Rectal smooth muscle tissue (tissue), 1 donor: ENCODE data around the gene SNTN.

Experiments
- H3K27ac ChIP-seq: one replicate; pipeline ENCODE4 v1.7.0; 2013; ENCODE audit warnings: low read depth, low read length, inconsistent platforms
- H3K27me3 ChIP-seq: one replicate; pipeline ENCODE4 v1.7.0; 2013; ENCODE audit warnings: low read length; ENCODE audit not compliant: control insufficient read depth, insufficient read depth
- H3K36me3 ChIP-seq: one replicate; pipeline ENCODE4 v1.7.0; 2013; ENCODE audit warnings: low read length; ENCODE audit not compliant: control insufficient read depth, insufficient read depth
- H3K4me1 ChIP-seq: one replicate; pipeline ENCODE4 v1.7.0; 2013; ENCODE audit warnings: low read length; ENCODE audit not compliant: control insufficient read depth, insufficient read depth
- H3K4me3 ChIP-seq: one replicate; pipeline ENCODE4 v1.7.0; 2013; ENCODE audit warnings: low read length
- H3K9ac ChIP-seq: one replicate; pipeline ENCODE4 v1.7.0; 2013; ENCODE audit warnings: low read length

The SNTN gene

DNA sequence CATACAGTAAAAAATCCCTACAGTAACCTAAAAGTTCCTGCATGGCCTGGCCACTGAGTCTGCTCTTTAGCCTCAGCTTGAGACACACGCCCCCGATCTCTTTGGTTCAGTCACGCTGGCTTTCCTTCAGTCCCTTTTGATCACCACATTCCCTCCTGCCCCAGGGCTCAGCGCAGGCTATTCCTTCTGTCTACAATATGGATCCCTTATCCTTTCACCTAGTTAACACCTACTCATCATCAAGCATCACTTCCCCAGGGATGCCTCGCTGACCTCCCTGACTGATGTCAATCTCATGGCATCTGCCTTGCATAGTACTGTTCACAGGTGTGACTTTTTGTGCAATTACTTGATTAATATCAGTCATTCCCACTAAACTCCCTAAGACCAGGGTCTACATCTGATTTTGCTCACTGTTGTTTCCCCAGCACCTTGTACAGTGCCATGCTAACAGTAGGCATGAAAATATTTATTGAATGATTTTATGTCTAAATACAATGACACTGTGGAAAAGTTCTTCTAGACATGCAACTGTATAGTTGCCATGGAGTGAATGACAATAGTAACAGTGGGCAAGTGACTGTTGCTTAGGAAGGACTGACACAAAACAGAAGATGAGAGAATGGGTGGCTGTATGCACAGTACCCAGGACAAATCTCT, at the start of gene SNTN:
TSS of gene SNTN (plus strand) at position 610 of the 660 bp plus-strand sequence. CDS start at position 623, 13 bp downstream.
- H3K4me1 ChIP-seq: no peaks in the 10 kb centered on the region
- H3K9ac ChIP-seq: no peak within 1 kb of the TSS

DNA sequence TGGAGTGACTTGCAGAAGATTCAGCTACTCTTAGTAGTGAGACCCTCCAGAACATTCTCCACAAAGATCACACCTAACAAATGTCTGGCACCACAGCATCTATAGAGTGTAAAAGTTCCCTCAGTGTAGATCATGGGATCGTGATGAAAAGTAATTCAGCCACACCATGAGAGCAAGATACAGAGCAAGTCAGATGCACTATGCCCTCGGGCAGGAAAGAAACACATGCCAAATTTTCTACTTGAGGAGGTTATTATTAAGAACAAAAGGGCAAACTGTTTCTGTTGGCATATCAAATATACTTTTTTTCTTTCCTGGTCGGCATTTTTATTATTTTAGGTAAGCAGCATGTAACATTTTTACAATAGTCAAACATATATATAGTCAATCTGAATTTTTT, 44.8 kb upstream of the SNTN start:
- Histone ChIP-seq H3K4me1 (no peaks in the 10 kb centered on the region), H3K27me3 (no peaks in the 10 kb centered on the region), H3K36me3 (no peaks in the 10 kb centered on the region), H3K4me3 (no peak overlapping the region), H3K9ac (no peak overlapping the region), H3K27ac (no peak overlapping the region)

More for the DNA sequence above, at the start of gene SNTN:
- Histone ChIP-seq H3K36me3 (no peaks in the 10 kb centered on the region), H3K27ac (no peak within 1 kb of the TSS), H3K27me3 (no peaks in the 10 kb centered on the region), H3K4me3 (no peak within 1 kb of the TSS)

GRCh38 chr3:63609408-63609807, 43.1 kb upstream of the SNTN start:
- Histone ChIP-seq H3K9ac (no peak overlapping the region), H3K27me3 (no peaks in the 10 kb centered on the region), H3K27ac (no peak overlapping the region), H3K36me3 (no peaks in the 10 kb centered on the region), H3K4me1 (no peaks in the 10 kb centered on the region), H3K4me3 (no peak overlapping the region)

DNA sequence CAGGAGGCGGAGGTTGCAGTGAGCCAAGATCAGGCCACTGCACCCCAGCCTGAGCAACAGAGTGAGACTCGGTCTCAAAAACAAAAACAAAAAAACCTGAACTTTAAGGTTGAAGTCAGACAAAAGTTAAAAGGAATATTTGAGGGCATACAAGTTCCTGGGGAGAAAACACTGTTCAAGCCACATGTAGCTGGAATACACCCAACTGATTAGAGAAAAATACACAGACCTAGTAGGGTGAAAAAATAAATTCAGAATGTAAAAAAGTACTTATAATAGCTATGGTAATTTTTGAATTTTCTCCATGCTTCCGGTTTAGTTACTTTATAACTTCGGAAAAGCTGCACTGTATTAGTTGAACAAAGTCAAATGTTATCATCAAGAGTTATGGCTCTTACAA, 42.6 kb upstream of the SNTN start:
- no peaks in the 10 kb centered on the region for H3K27me3 ChIP-seq
- H3K4me3 ChIP-seq: no peak overlapping the region
- no peaks in the 10 kb centered on the region for H3K36me3 ChIP-seq
- no peaks in the 10 kb centered on the region for H3K4me1 ChIP-seq
- H3K27ac ChIP-seq: no peak overlapping the region
- no peak overlapping the region for H3K9ac ChIP-seq

GRCh38 chr3:63611382-63611781, 41.1 kb upstream of the SNTN start:
- H3K27me3 ChIP-seq: no peaks in the 10 kb centered on the region
- H3K27ac ChIP-seq: no peak overlapping the region
- no peak overlapping the region for H3K9ac ChIP-seq
- no peak overlapping the region for H3K4me3 ChIP-seq
- H3K4me1 ChIP-seq: no peaks in the 10 kb centered on the region
- H3K36me3 ChIP-seq: no peaks in the 10 kb centered on the region

GRCh38 chr3:63613561-63613960, 38.9 kb upstream of the SNTN start:
- no peaks in the 10 kb centered on the region for H3K27me3 ChIP-seq
- no peaks in the 10 kb centered on the region for H3K4me1 ChIP-seq
- no peak overlapping the region for H3K9ac ChIP-seq

DNA sequence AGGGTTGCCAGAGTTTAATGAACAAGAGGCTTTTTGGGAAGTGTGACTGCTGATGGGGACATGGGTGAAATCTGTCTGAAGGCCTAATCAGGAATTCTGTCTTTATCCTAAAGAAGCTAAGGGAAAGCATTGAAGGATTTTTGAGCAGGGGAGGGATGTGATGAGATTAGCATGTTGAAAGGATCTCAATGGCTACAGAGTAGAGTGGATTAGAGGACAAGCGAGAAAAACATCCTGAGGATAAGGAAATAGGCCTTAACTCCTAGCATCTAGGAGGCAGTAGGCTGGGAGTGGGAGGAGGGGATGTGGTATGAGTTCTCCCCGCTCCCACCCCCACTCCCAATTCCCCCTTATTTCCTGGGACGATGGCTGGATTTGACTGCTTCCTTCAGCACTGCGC, 35.1 kb upstream of the SNTN start:
- Histone ChIP-seq H3K27me3 (no peaks in the 10 kb centered on the region), H3K9ac (no peak overlapping the region), H3K36me3 (no peaks in the 10 kb centered on the region)

More at GRCh38 chr3:63613561-63613960, 38.9 kb upstream of the SNTN start:
- Histone ChIP-seq H3K4me3 (no peak overlapping the region), H3K27ac (no peak overlapping the region), H3K36me3 (no peaks in the 10 kb centered on the region)

DNA sequence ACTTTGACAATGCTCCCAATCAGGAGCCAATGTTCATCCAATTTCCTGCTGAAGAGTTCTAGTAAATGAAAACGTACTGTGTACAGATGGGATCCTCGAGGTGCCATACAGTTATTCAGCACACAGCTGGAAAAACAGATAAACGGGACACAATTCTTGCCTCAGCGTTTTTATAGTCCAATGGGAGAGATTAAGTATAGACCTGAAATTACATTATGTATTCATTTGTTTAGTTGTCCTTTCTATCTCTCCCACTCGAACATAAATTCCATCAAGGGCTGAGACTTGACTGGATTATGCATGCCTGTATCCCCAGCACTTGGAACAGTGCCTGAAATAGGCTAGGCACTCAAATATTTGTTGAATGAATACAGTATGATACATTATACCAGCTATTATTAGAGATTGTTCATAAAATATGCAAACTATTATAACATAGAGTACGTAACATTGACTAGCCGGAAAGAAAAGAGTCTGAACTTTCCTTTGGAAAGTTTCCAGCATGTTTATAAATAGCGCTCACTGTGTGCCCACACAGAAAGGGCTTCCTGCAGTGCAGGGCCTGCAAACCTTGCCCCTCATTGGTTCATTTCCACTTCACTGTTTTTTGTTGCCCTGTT, 27.4 kb upstream of the SNTN start:
- H3K9ac ChIP-seq: no peak overlapping the region
- no peaks in the 10 kb centered on the region for H3K36me3 ChIP-seq

More for the DNA sequence above, 35.1 kb upstream of the SNTN start:
- Histone ChIP-seq H3K4me1 (no peaks in the 10 kb centered on the region), H3K27ac (no peak overlapping the region), H3K4me3 (no peak overlapping the region)

DNA sequence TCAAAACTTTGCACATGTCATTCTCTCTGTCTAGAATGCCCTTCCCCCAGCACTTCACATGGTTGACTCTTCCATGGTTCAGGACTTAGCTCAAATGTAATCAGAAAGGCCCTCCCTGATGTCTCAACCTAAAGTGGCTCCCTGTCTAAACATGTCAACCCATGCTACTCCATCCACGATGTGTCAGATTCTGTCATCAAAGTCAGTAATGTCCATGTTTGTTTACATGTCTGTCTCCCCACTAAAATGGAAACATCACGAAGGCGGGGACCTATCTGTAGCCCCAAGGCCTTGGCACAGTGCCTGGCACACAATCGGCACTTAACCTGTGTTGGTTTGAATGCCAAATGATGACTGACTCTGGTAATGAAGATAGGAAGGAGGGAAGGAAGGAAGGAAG, 20.8 kb upstream of the SNTN start:
- H3K27me3 ChIP-seq: no peaks in the 10 kb centered on the region
- no peak overlapping the region for H3K4me3 ChIP-seq
- no peaks in the 10 kb centered on the region for H3K4me1 ChIP-seq
- H3K27ac ChIP-seq: no peak overlapping the region
- no peaks in the 10 kb centered on the region for H3K36me3 ChIP-seq
- no peak overlapping the region for H3K9ac ChIP-seq

More for the DNA sequence above, 27.4 kb upstream of the SNTN start:
- Histone ChIP-seq H3K4me1 (no peaks in the 10 kb centered on the region), H3K4me3 (no peak overlapping the region), H3K27ac (no peak overlapping the region), H3K27me3 (no peaks in the 10 kb centered on the region)

- Histone ChIP-seq H3K36me3 (no peaks in the 10 kb centered on the region), H3K27me3 (no peaks in the 10 kb centered on the region), H3K9ac (no peak overlapping the region), H3K4me3 (no peak overlapping the region), H3K4me1 (no peaks in the 10 kb centered on the region), H3K27ac (no peak overlapping the region)
Observed at GRCh38 chr3:63635186-63635585, 17.3 kb upstream of the SNTN start.

DNA sequence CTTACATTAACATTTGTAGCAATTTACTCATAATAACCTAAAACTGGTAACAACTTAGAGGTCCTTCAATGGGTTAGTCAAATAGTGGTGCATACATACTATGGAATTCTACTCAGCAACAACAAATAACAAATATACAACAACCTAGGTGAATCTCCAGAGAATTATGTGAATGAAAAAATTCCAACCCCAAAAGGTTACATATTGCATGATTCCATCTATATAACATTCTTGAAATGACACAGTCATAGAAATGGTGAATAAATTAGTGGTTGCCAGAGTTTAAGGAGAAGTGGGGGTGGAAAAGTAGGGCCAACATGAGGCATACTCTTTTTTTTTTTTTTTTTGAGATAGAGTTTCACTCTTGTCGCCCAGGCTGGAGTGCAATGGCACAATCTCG, 12.7 kb upstream of the SNTN start:
- Histone ChIP-seq H3K27me3 (no peaks in the 10 kb centered on the region), H3K36me3 (no peaks in the 10 kb centered on the region)

DNA sequence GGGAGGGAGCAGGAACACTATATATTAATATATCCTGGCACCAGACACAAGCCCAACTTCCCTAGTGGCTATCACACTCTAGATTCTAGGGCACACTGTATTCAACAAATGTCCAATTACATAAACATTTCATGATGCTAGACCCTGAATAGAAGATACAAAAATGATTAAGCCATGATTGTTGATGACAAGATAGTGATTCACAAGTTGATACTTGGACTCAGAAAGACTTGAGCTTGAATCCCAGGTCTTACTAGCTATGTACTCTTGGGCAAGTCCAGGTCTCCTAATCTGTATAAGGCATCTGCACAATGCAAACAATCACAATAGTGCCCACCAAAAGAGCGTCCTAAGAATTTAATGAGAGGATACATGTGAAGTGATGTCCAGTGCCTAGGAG, 10.0 kb upstream of the SNTN start:
- H3K36me3 ChIP-seq: no peaks in the 10 kb centered on the region
- H3K27ac ChIP-seq: no peak overlapping the region

More for the DNA sequence above, 12.7 kb upstream of the SNTN start:
- Histone ChIP-seq H3K9ac (no peak overlapping the region), H3K27ac (no peak overlapping the region), H3K4me1 (no peaks in the 10 kb centered on the region), H3K4me3 (no peak overlapping the region)

GRCh38 chr3:63644212-63644797, 8.2 kb upstream of the SNTN start:
- Histone ChIP-seq H3K27ac (no peak overlapping the region), H3K36me3 (no peaks in the 10 kb centered on the region), H3K9ac (no peak overlapping the region), H3K27me3 (no peaks in the 10 kb centered on the region), H3K4me3 (no peak overlapping the region), H3K4me1 (no peaks in the 10 kb centered on the region)

More for the DNA sequence above, 10.0 kb upstream of the SNTN start:
- H3K4me1 ChIP-seq: no peaks in the 10 kb centered on the region
- no peak overlapping the region for H3K4me3 ChIP-seq
- H3K27me3 ChIP-seq: no peaks in the 10 kb centered on the region
- no peak overlapping the region for H3K9ac ChIP-seq
